Measurements from ENCODE around the gene TYMP. TPM values are rescaled to one million over a fixed set of nuclear protein-coding genes. Genes with fewer than 3 reads are reported as not detected.

Gene TYMP
- total and polyA plus RNA-seq, 8 donors: 5.8 to 68.6 (median 23.5) TPM

- Histone ChIP-seq H3K4me1 (peaks cover 0 to 6% (median 0%) of the 10 kb centered on the region in 3 donors), H3K27ac (no peak overlapping the region), H3K27me3 (no peaks in the 10 kb centered on the region), H3K36me3 (no peaks in the 10 kb centered on the region), H3K4me3 (no peak overlapping the region), H3K9me3 (no peaks in the 10 kb centered on the region)
- intact Hi-C loops (cut with DNase I): no loop called here
- FAIRE-seq (no peak), DNase-seq (no peak), ATAC-seq (peak in 1 of 4 donors; percentile 17)
- TF ChIP-seq CTCF (IDR thresholded peaks at IDR 0.05): no peak
- WGBS, 2 donors: 47 to 65% methylated on average over 6 of the region's 6 CpGs
These were observed 32.7 kb downstream of the TYMP start for GRCh38 chr22:50497093-50497492.

GRCh38 chr22:50490531-50491308, 39.1 kb downstream of the TYMP start:
- no peak for DNase-seq
- peaks cover 0 to 4% (median 0%) of the 10 kb centered on the region in 3 donors for H3K4me1 ChIP-seq
- WGBS, 2 donors: 82% methylated on average over 27 of the region's 27 CpGs
- no peak for ATAC-seq
- no peaks in the 10 kb centered on the region for H3K9me3 ChIP-seq
- no peak overlapping the region for H3K27ac ChIP-seq
- H3K4me3 ChIP-seq: no peak overlapping the region
- intact Hi-C loops (cut with DNase I): no loop called here
- no peaks in the 10 kb centered on the region for H3K36me3 ChIP-seq
- no peaks in the 10 kb centered on the region for H3K27me3 ChIP-seq
- FAIRE-seq: no peak
- no peak for TF ChIP-seq CTCF (IDR thresholded peaks at IDR 0.05)

- peaks cover 0 to 9% (median 0%) of the 10 kb centered on the region in 3 donors for H3K4me1 ChIP-seq
- 80 to 82% methylated on average over 28 to 31 of the region's 31 CpGs for WGBS, 2 donors
- DNase-seq (peak in 2 of 6 donors; percentile 52 to 67), FAIRE-seq (no peak), ATAC-seq (no peak)
- no peak overlapping the region for H3K4me3 ChIP-seq
- intact Hi-C loops (cut with DNase I): no loop called here
- no peaks in the 10 kb centered on the region for H3K36me3 ChIP-seq
- H3K9me3 ChIP-seq: no peaks in the 10 kb centered on the region
- H3K27me3 ChIP-seq: no peaks in the 10 kb centered on the region
- no peak for TF ChIP-seq CTCF (IDR thresholded peaks at IDR 0.05)
- no peak overlapping the region for H3K27ac ChIP-seq
These were observed 40.2 kb downstream of the TYMP start for GRCh38 chr22:50489363-50490243.

DNA sequence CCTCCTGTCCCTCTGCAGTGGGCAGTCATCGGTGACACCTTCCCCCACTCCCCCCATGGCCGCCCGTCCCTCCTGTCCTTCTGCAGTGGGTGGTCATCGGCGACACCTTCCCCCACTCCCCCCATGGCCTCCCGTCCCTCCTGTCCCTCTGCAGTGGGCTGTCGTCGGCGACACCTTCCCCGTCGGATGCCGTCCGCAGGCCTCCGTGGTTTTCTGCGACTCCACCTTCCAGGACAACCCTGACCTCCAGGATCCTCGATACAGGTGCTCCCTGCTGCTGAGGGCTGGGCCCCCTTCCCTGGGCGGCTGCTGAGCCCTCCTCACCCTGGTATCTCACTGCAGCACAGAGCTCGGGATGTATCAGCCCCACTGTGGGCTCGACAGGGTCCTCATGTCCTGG, 40.9 kb downstream of the TYMP start:
- intact Hi-C loops (cut with DNase I): no loop called here
- Histone ChIP-seq H3K36me3 (no peaks in the 10 kb centered on the region), H3K27me3 (no peaks in the 10 kb centered on the region), H3K4me3 (no peak overlapping the region), H3K4me1 (peaks cover 0 to 13% (median 0%) of the 10 kb centered on the region in 3 donors), H3K27ac (no peak overlapping the region), H3K9me3 (no peaks in the 10 kb centered on the region)
- DNase-seq (peak in 2 of 6 donors; percentile 39 to 42), FAIRE-seq (no peak), ATAC-seq (no peak)
- WGBS, 2 donors: 83 to 87% methylated on average over 19 of the region's 19 CpGs
- no peak for TF ChIP-seq CTCF (IDR thresholded peaks at IDR 0.05)

Data from pancreas (tissue), 10 donors.